Measurements from ENCODE around the gene SEC11A. TPM values are rescaled to one million over a fixed set of nuclear protein-coding genes. Genes with fewer than 3 reads are reported as not detected.
"Not testable (repeated sequence)": the region's sequence is repeated elsewhere in the genome, so short reads cannot be mapped to it uniquely, and the experiment has no call there.

The SEC11A gene
- total RNA-seq, 2 donors from 2014 or later: 79.7 to 81.2 TPM

GRCh38 chr15:84752195-84752594 is 36.3 kb upstream of the SEC11A start:
- TF ChIP-seq, protein P1, sequence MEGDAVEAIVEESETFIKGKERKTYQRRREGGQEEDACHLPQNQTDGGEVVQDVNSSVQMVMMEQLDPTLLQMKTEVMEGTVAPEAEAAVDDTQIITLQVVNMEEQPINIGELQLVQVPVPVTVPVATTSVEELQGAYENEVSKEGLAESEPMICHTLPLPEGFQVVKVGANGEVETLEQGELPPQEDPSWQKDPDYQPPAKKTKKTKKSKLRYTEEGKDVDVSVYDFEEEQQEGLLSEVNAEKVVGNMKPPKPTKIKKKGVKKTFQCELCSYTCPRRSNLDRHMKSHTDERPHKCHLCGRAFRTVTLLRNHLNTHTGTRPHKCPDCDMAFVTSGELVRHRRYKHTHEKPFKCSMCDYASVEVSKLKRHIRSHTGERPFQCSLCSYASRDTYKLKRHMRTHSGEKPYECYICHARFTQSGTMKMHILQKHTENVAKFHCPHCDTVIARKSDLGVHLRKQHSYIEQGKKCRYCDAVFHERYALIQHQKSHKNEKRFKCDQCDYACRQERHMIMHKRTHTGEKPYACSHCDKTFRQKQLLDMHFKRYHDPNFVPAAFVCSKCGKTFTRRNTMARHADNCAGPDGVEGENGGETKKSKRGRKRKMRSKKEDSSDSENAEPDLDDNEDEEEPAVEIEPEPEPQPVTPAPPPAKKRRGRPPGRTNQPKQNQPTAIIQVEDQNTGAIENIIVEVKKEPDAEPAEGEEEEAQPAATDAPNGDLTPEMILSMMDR (IDR thresholded peaks at IDR 0.05): no peak
- Histone ChIP-seq H3K4me3 (no peak overlapping the region), H3K4me1 (peaks cover 0 to 66% of the 10 kb centered on the region in 2 donors), H3K27ac (peak overlapping the region; percentile 47 to 52), H3K9me3 (no peaks in the 10 kb centered on the region), H3K36me3 (no peaks in the 10 kb centered on the region), H3K27me3 (no peaks in the 10 kb centered on the region)
- no peak for DNase-seq (ENCODE audit: low spot score)

DNA sequence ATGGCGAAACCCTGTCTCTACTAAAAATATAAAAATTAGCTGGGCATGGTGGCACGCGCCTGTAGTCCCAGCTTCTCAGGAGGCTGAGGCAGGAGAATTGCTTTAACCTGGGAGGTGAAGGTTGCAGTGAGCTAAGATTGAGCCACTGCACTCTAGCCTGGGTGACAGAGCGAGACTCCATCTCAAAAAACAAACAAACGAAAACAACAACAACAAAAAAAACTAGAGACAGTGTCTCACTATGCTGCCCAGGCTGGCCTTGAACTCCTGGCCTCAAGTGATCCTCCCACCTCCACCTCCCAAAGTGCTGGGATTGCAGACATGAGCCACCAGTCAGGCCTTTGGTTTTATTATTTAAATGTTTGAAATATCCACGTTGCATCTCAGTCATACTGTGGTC is 35.8 kb upstream of the SEC11A start:
- H3K4me1 ChIP-seq: peaks cover 0 to 71% of the 10 kb centered on the region in 2 donors
- not testable (repeated sequence) for H3K9me3 ChIP-seq; H3K36me3 ChIP-seq; DNase-seq (ENCODE audit: low spot score); H3K4me3 ChIP-seq; H3K27ac ChIP-seq; H3K27me3 ChIP-seq

GRCh38 chr15:84750583-84751092 is 34.7 kb upstream of the SEC11A start:
- TF ChIP-seq, protein P1 (IDR thresholded peaks at IDR 0.05): no peak
- Histone ChIP-seq H3K4me1 (peaks cover 0 to 69% of the 10 kb centered on the region in 2 donors), H3K36me3 (no peaks in the 10 kb centered on the region), H3K4me3 (no peak overlapping the region), H3K9me3 (no peaks in the 10 kb centered on the region), H3K27me3 (no peaks in the 10 kb centered on the region), H3K27ac (peak overlapping the region; percentile 57 to 90)
- no peak for DNase-seq (ENCODE audit: low spot score)

DNA sequence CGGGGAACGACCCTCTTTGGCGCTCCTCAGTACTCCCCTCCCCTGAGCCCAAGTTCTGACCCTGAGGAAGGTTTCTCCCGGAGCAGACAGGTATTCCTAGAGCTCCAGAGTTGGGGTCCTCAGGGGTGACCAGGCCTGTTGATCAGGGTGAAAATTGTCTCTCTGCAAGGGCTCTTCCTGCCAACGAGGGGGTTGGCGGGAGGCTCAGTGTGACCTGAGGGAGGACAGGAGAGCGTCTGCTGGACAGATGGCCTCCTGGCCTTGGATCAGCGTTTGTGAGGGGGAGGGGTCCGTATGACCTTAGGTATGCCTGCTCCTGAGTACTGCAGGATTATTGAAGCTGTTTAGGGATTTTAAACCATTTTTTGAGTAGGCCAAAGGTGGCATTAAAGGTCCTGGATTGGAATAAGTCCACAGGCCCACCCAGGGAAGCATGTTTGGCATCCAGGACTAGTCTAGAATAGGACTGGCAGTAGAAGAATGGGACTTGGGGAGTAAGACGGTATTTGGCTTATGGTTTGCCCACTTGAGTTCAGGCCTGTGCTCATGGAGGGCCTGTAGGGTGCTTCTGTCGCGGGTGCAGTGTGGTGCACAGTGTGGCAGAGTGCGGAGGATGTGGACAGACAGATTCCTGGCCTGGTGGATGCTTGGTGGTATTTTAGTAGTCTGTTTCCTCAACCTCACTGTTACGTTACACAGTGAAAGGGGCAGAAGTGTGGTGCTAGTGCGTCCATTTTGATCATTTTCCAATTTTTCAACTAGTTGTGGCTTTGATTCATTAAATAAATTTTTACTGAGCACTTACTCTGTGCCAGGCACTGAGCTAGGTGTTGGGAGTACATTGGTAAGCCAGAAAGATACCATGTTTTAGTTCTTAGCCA is 33.4 kb upstream of the SEC11A start:
- no peak for DNase-seq (ENCODE audit: low spot score)
- Histone ChIP-seq H3K36me3 (no peaks in the 10 kb centered on the region), H3K4me3 (peak overlapping the region; percentile 72 to 85), H3K4me1 (peaks cover 0 to 60% of the 10 kb centered on the region in 2 donors), H3K27ac (peak overlapping the region; percentile 90 to 100), H3K9me3 (no peaks in the 10 kb centered on the region), H3K27me3 (no peaks in the 10 kb centered on the region)
- TF ChIP-seq, protein P1 (IDR thresholded peaks at IDR 0.05): no peak

- peaks cover 0 to 51% of the 10 kb centered on the region in 2 donors for H3K4me1 ChIP-seq
Measured at GRCh38 chr15:84748274-84749110, 32.6 kb upstream of the SEC11A start, which contains the start of gene ZNF592. Gene ZNF592, plus strand, starts transcription at chr15:84748592. Its CDS starts 34,084 bp downstream, at chr15:84782676.

More at GRCh38 chr15:84748274-84749110, 32.6 kb upstream of the SEC11A start, which contains the start of gene ZNF592:
- peak within 1 kb of the TSS; percentile 72 to 85 for H3K4me3 ChIP-seq
- no peaks in the 10 kb centered on the region for H3K9me3 ChIP-seq
- peak; percentile 74 for DNase-seq (ENCODE audit: low spot score)
- H3K27ac ChIP-seq: peak within 1 kb of the TSS; percentile 98 to 100
- no peaks in the 10 kb centered on the region for H3K36me3 ChIP-seq
- TF ChIP-seq, protein P1 (IDR thresholded peaks at IDR 0.05): peak in 1 of 2 donors; percentile 32
- H3K27me3 ChIP-seq: no peaks in the 10 kb centered on the region
